MG63 (cell line): ENCODE data around the gene UBE2O. TPM values are rescaled to one million over a fixed set of nuclear protein-coding genes. Genes with fewer than 3 reads are reported as not detected.

Source experiments
- total RNA-seq: library from RNA; depleted of rRNA; stranded (reverse); fragments of >200 nt; shearing (Covaris generic); gene quantifications from 2 replicates; pipeline ENCODE4 v1.2.3, GENCODE V29; 2014; ENCODE audit warnings: low replicate concordance; rRNA removed

The UBE2O gene
- total RNA-seq, 1 experiment from 2014 or later: 32.7 TPM

Other genes with a start within 250 kb of the UBE2O start
- gene RNF157, start 212.7 kb downstream of the UBE2O start, total RNA-seq: 0.40 and 0.94 TPM in 2 replicates
- gene UBALD2, start 187.8 kb downstream of the UBE2O start, total RNA-seq: 1.2 and 7.0 TPM in 2 replicates
- 0.92 and 3.4 TPM in 2 replicates for gene QRICH2, start 144.9 kb downstream of the UBE2O start, total RNA-seq
- 64.7 and 72.1 TPM in 2 replicates for gene PRPSAP1, start 99.2 kb downstream of the UBE2O start, total RNA-seq
- gene SPHK1, start 68.5 kb downstream of the UBE2O start, total RNA-seq: 17.7 and 25.1 TPM in 2 replicates
- gene AANAT, start 14.5 kb upstream of the UBE2O start, total RNA-seq: not detected in 2 replicates
- gene RHBDF2, start 48.3 kb upstream of the UBE2O start, total RNA-seq: 5.9 and 20.9 TPM in 2 replicates
- gene CYGB, start 84.6 kb upstream of the UBE2O start, total RNA-seq: 7.6 and 14.0 TPM in 2 replicates
- 1.2 TPM in 1 of 2 replicates, not detected in the other for gene PRCD, start 86.9 kb upstream of the UBE2O start, total RNA-seq
- gene ST6GALNAC2, start 132.7 kb upstream of the UBE2O start, total RNA-seq: 0.15 and 0.30 TPM in 2 replicates
- not detected in 2 replicates for gene ST6GALNAC1, start 190.6 kb upstream of the UBE2O start, total RNA-seq